Endothelial cell (in vitro differentiated cells): ENCODE results near the gene GMPPB. TPM values are rescaled to one million over a fixed set of nuclear protein-coding genes. Genes with fewer than 3 reads are reported as not detected.

Experiments
- DNase-seq: peaks from one replicate; pipeline ENCODE4 v3.0.0; 2021; ENCODE audit warnings: low spot score
- H3K27ac Mint-ChIP-seq: one replicate; pipeline ENCODE4 v1.8.0; 2021; ENCODE audit warnings: mixed read lengths, inconsistent platforms; ENCODE audit not compliant: unreplicated experiment
- H3K27me3 Mint-ChIP-seq: one replicate; pipeline ENCODE4 v1.8.0; 2021; ENCODE audit warnings: mild to moderate bottlenecking, moderate library complexity, mixed read lengths, inconsistent platforms; ENCODE audit not compliant: unreplicated experiment
- H3K36me3 Mint-ChIP-seq: one replicate; pipeline ENCODE4 v1.8.0; 2021; ENCODE audit warnings: mild to moderate bottlenecking, low read depth, mixed read lengths, inconsistent platforms; ENCODE audit not compliant: unreplicated experiment
- H3K4me1 Mint-ChIP-seq: one replicate; pipeline ENCODE4 v1.8.0; 2021; ENCODE audit warnings: mild to moderate bottlenecking, mixed read lengths, inconsistent platforms; ENCODE audit not compliant: unreplicated experiment
- H3K4me3 Mint-ChIP-seq: one replicate; pipeline ENCODE4 v1.8.0; 2021; ENCODE audit warnings: mild to moderate bottlenecking, mixed read lengths, inconsistent platforms; ENCODE audit not compliant: unreplicated experiment
- H3K9me3 Mint-ChIP-seq: one replicate; pipeline ENCODE4 v1.8.0; 2021; ENCODE audit warnings: mixed read lengths, inconsistent platforms; ENCODE audit not compliant: unreplicated experiment
- CTCF ChIP-seq: fragments of 200-600 bp; sonication (generic); IDR thresholded peaks from one replicate; pipeline ENCODE4 v1.5.0; 2021; ENCODE audit warnings: antibody characterized with exemption; ENCODE audit not compliant: unreplicated experiment
- total RNA-seq: library from RNA; stranded (reverse); fragmentation: NEBNext Ultra II Directional; extraction: Animal tissue kit (Norgen Biotek cat#: 25700); gene quantifications from one replicate; pipeline ENCODE4 v1.2.1, GENCODE V29; 2021; ENCODE audit not compliant: unreplicated experiment

The GMPPB gene
- total RNA-seq, 1 donor from 2014 or later = 21.3 TPM

GRCh38 chr3:49721896-49722781 lies 1.6 kb downstream of the GMPPB start:
- Mint-ChIP-seq H3K9me3 (no peaks in the 10 kb centered on the region), H3K36me3 (peaks cover 4% of the 10 kb centered on the region), H3K27ac (peak overlapping the region; percentile 57)

DNA sequence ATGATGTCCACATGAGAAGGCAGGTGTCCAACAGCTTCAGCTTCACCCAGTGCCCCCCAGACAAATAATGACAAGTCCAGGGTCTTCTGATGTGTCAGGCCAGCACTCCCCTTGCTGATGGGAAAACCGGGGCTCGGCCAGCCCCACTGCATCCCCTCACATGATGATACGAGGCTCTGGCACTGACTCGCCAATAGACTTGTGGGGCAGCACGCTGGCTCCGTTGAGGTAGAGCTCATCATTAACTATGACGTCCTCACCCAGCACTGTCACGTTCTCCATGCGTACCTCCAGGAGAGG lies 2.2 kb downstream of the GMPPB start:
- DNase-seq = no peak
- H3K36me3 Mint-ChIP-seq = peaks cover 4% of the 10 kb centered on the region
- H3K9me3 Mint-ChIP-seq = no peaks in the 10 kb centered on the region
- peaks cover 22% of the 10 kb centered on the region for H3K27me3 Mint-ChIP-seq
- H3K4me3 Mint-ChIP-seq = no peak overlapping the region
- no peak for TF ChIP-seq CTCF
- H3K4me1 Mint-ChIP-seq = peaks cover 14% of the 10 kb centered on the region
- H3K27ac Mint-ChIP-seq = peak overlapping the region; percentile 20

More at GRCh38 chr3:49721896-49722781, 1.6 kb downstream of the GMPPB start:
- DNase-seq = no peak
- TF ChIP-seq CTCF = no peak
- H3K27me3 Mint-ChIP-seq = peaks cover 22% of the 10 kb centered on the region
- peaks cover 14% of the 10 kb centered on the region for H3K4me1 Mint-ChIP-seq
- H3K4me3 Mint-ChIP-seq = peak overlapping the region; percentile 96

GRCh38 chr3:49720855-49721595 lies 2.7 kb downstream of the GMPPB start:
- TF ChIP-seq CTCF = no peak
- Mint-ChIP-seq H3K36me3 (peaks cover 4% of the 10 kb centered on the region), H3K4me3 (peak overlapping the region; percentile 73), H3K4me1 (peaks cover 14% of the 10 kb centered on the region), H3K27me3 (peaks cover 23% of the 10 kb centered on the region), H3K9me3 (no peaks in the 10 kb centered on the region), H3K27ac (peak overlapping the region; percentile 20)
- no peak for DNase-seq

- TF ChIP-seq CTCF = peak; percentile 59
- Mint-ChIP-seq H3K4me1 (peaks cover 14% of the 10 kb centered on the region), H3K4me3 (peak within 1 kb of the TSS; percentile 80), H3K36me3 (peaks cover 4% of the 10 kb centered on the region), H3K9me3 (no peaks in the 10 kb centered on the region), H3K27ac (peak within 1 kb of the TSS; percentile 31), H3K27me3 (peaks cover 23% of the 10 kb centered on the region)
- DNase-seq = peak; percentile 91
Observed at GRCh38 chr3:49719214-49719884, 4.4 kb downstream of the GMPPB start, which contains the start of gene AMIGO3. Gene AMIGO3 (minus strand): TSS chr3:49719684. CDS start chr3:49719465, 219 bp downstream.
